HEK293 (cell line): ENCODE measurements around the gene COMMD3.

Experiments used
- AEBP2 ChIP-seq: fragments of 450-650 bp; formaldehyde crosslinking; IDR thresholded peaks from 2 replicates; pipeline ENCODE4 v1.5.1; 2016; ENCODE audit warnings: missing biosample characterization, missing genetic modification characterization, borderline replicate concordance
- FEZF1 ChIP-seq: fragments of 450-650 bp; formaldehyde crosslinking; IDR thresholded peaks from 2 replicates; pipeline ENCODE4 v1.5.1; 2016; ENCODE audit warnings: missing biosample characterization, missing genetic modification characterization
- MYNN ChIP-seq: fragments of 450-650 bp; formaldehyde crosslinking; IDR thresholded peaks from 2 replicates; pipeline ENCODE4 v1.5.1; 2016; ENCODE audit warnings: missing biosample characterization, missing genetic modification characterization, borderline replicate concordance
- OSR2 ChIP-seq: fragments of 450-650 bp; formaldehyde crosslinking; IDR thresholded peaks from 2 replicates; pipeline ENCODE4 v1.5.1; 2016; ENCODE audit warnings: missing biosample characterization, missing genetic modification characterization
- PRDM6 ChIP-seq: fragments of 450-650 bp; formaldehyde crosslinking; IDR thresholded peaks from 2 replicates; pipeline ENCODE4 v1.5.1; 2017; ENCODE audit warnings: missing biosample characterization, missing genetic modification characterization
- SETDB1 ChIP-seq: IDR thresholded peaks from one replicate; pipeline ENCODE4 v1.6.1; 2017; ENCODE audit warnings: mild to moderate bottlenecking, low read length, moderate library complexity, mixed read lengths; ENCODE audit not compliant: insufficient read length
- SP3 ChIP-seq: fragments of 450-650 bp; formaldehyde crosslinking; IDR thresholded peaks from 2 replicates; pipeline ENCODE4 v1.5.1; 2016; ENCODE audit warnings: missing biosample characterization, missing genetic modification characterization
- SP7 ChIP-seq: fragments of 450-650 bp; formaldehyde crosslinking; IDR thresholded peaks from 2 replicates; pipeline ENCODE4 v1.5.1; 2016; ENCODE audit warnings: missing biosample characterization, missing genetic modification characterization
- ZEB2 ChIP-seq: fragments of 450-650 bp; formaldehyde crosslinking; IDR thresholded peaks from 2 replicates; pipeline ENCODE4 v1.5.1; 2016; ENCODE audit warnings: missing biosample characterization, missing genetic modification characterization
- ZNF121 ChIP-seq: fragments of 450-650 bp; formaldehyde crosslinking; IDR thresholded peaks from 2 replicates; pipeline ENCODE4 v1.5.1; 2016; ENCODE audit warnings: missing biosample characterization, missing genetic modification characterization
- ZNF169 ChIP-seq: fragments of 450-650 bp; formaldehyde crosslinking; IDR thresholded peaks from 2 replicates; pipeline ENCODE4 v1.5.1; 2016; ENCODE audit warnings: missing biosample characterization, missing genetic modification characterization
- ZNF175 ChIP-seq: fragments of 450-650 bp; formaldehyde crosslinking; IDR thresholded peaks from 2 replicates; pipeline ENCODE4 v1.5.1; 2016; ENCODE audit warnings: missing biosample characterization, missing genetic modification characterization
- ZNF2 ChIP-seq: fragments of 450-650 bp; formaldehyde crosslinking; IDR thresholded peaks from 2 replicates; pipeline ENCODE4 v1.5.1; 2016; ENCODE audit warnings: missing biosample characterization, missing genetic modification characterization
- ZNF23 ChIP-seq: fragments of 450-650 bp; formaldehyde crosslinking; IDR thresholded peaks from 2 replicates; pipeline ENCODE4 v1.5.1; 2016; ENCODE audit warnings: missing biosample characterization, missing genetic modification characterization, borderline replicate concordance
- ZNF26 ChIP-seq: fragments of 450-650 bp; formaldehyde crosslinking; IDR thresholded peaks from 2 replicates; pipeline ENCODE4 v1.5.1; 2016; ENCODE audit warnings: missing biosample characterization, missing genetic modification characterization
- ZNF311 ChIP-seq: fragments of 450-650 bp; formaldehyde crosslinking; IDR thresholded peaks from 2 replicates; pipeline ENCODE4 v1.5.1; 2017; ENCODE audit warnings: missing biosample characterization, missing genetic modification characterization, borderline replicate concordance
- ZNF335 ChIP-seq: fragments of 450-650 bp; formaldehyde crosslinking; conservative IDR thresholded peaks from 2 replicates; pipeline ENCODE4 v1.5.1; 2016; ENCODE audit warnings: missing biosample characterization, missing genetic modification characterization
- ZNF449 ChIP-seq: fragments of 450-650 bp; formaldehyde crosslinking; IDR thresholded peaks from 2 replicates; pipeline ENCODE4 v1.5.1; 2017; ENCODE audit warnings: missing biosample characterization, mild to moderate bottlenecking, missing genetic modification characterization, moderate library complexity
- ZNF473 ChIP-seq: fragments of 450-650 bp; formaldehyde crosslinking; IDR thresholded peaks from 2 replicates; pipeline ENCODE4 v1.5.1; 2017; ENCODE audit warnings: missing biosample characterization, missing genetic modification characterization
- ZNF48 ChIP-seq: fragments of 450-650 bp; formaldehyde crosslinking; IDR thresholded peaks from 2 replicates; pipeline ENCODE4 v1.5.1; 2016; ENCODE audit warnings: missing biosample characterization, missing genetic modification characterization
- ZNF501 ChIP-seq: fragments of 450-650 bp; formaldehyde crosslinking; IDR thresholded peaks from 2 replicates; pipeline ENCODE4 v1.5.1; 2016; ENCODE audit warnings: missing biosample characterization, missing genetic modification characterization
- ZNF514 ChIP-seq: fragments of 450-650 bp; formaldehyde crosslinking; IDR thresholded peaks from 2 replicates; pipeline ENCODE4 v1.5.1; 2016; ENCODE audit warnings: missing biosample characterization, missing genetic modification characterization
- ZNF518A ChIP-seq: fragments of 450-650 bp; formaldehyde crosslinking; conservative IDR thresholded peaks from 2 replicates; pipeline ENCODE4 v1.5.1; 2016; ENCODE audit warnings: low read depth, missing biosample characterization, missing genetic modification characterization
- ZNF558 ChIP-seq: fragments of 450-650 bp; formaldehyde crosslinking; IDR thresholded peaks from 2 replicates; pipeline ENCODE4 v1.5.1; 2016; ENCODE audit warnings: missing biosample characterization, missing genetic modification characterization
- ZNF571 ChIP-seq: fragments of 450-650 bp; formaldehyde crosslinking; IDR thresholded peaks from 2 replicates; pipeline ENCODE4 v1.5.0; 2017; ENCODE audit warnings: missing biosample characterization, missing genetic modification characterization
- ZNF626 ChIP-seq: fragments of 450-650 bp; sonication (Bioruptor Pico); formaldehyde crosslinking; IDR thresholded peaks from 2 replicates; pipeline ENCODE4 v1.5.1; 2018; ENCODE audit warnings: missing biosample characterization, missing genetic modification characterization, inconsistent platforms
- ZNF658 ChIP-seq: fragments of 450-650 bp; formaldehyde crosslinking; IDR thresholded peaks from 2 replicates; pipeline ENCODE4; 2016; ENCODE audit warnings: missing biosample characterization, missing genetic modification characterization
- ZNF747 ChIP-seq: fragments of 450-650 bp; formaldehyde crosslinking; IDR thresholded peaks from 2 replicates; pipeline ENCODE4 v1.5.1; 2016; ENCODE audit warnings: missing biosample characterization, missing genetic modification characterization
- ZNF777 ChIP-seq: fragments of 450-650 bp; formaldehyde crosslinking; IDR thresholded peaks from 2 replicates; pipeline ENCODE4 v1.5.1; 2017; ENCODE audit warnings: missing biosample characterization, missing genetic modification characterization, borderline replicate concordance
- ZXDB ChIP-seq: fragments of 450-650 bp; formaldehyde crosslinking; IDR thresholded peaks from 2 replicates; pipeline ENCODE4 v1.5.1; 2016; ENCODE audit warnings: missing biosample characterization, missing genetic modification characterization

COMMD3 gene

GRCh38 chr10:22308390-22308789 lies 7.8 kb upstream of the COMMD3 start (continued):
- TF ChIP-seq ZNF2 (tag by site-specific recombination), result no peak
- no peak for TF ChIP-seq SETDB1
- TF ChIP-seq ZNF571 (tag by site-specific recombination), result no peak
- TF ChIP-seq MYNN, result no peak
- TF ChIP-seq ZNF48 (tag by site-specific recombination), result no peak
- peak; percentile 26; the same call in 1 of the 2 replicates for TF ChIP-seq ZEB2
- TF ChIP-seq ZNF26 (tag by site-specific recombination), result no peak
- TF ChIP-seq ZNF311 (tag by site-specific recombination), result no peak
- no peak for TF ChIP-seq ZNF501
- no peak for TF ChIP-seq ZNF626 (tag by site-specific recombination)
- peak; percentile 31; the same call in 1 of the 2 replicates for TF ChIP-seq FEZF1 (tag by site-specific recombination)
- no peak; the same call in 1 of the 2 replicates for TF ChIP-seq ZNF335 (tag by site-specific recombination)
- TF ChIP-seq ZNF514, result no peak
- TF ChIP-seq ZNF518A (tag by site-specific recombination), result no peak
- no peak for TF ChIP-seq ZNF747 (tag by site-specific recombination)
- no peak for TF ChIP-seq ZNF23 (tag by site-specific recombination)
- TF ChIP-seq ZNF175 (tag by site-specific recombination), result no peak
- no peak for TF ChIP-seq ZNF449 (tag by site-specific recombination)
- TF ChIP-seq AEBP2 (tag by site-specific recombination), result no peak
- TF ChIP-seq ZNF169, result no peak
- no peak for TF ChIP-seq SP3
- TF ChIP-seq ZNF473 (tag by site-specific recombination), result no peak
- no peak for TF ChIP-seq ZXDB (tag by site-specific recombination)
- no peak for TF ChIP-seq ZNF658 (tag by site-specific recombination)
- TF ChIP-seq ZNF121, result no peak
- no peak for TF ChIP-seq ZNF777 (tag by site-specific recombination)
- TF ChIP-seq OSR2 (tag by site-specific recombination), result 0 out of 2 replicates have a peak, but pooled peaks have one; percentile 8
- TF ChIP-seq ZNF558 (tag by site-specific recombination), result no peak
- peak; percentile 68 for TF ChIP-seq SP7 (tag by site-specific recombination)
- TF ChIP-seq PRDM6, result peak; percentile 48; the same call in 1 of the 2 replicates
